ENCODE results near the gene COL9A1. TPM values are rescaled to one million over a fixed set of nuclear protein-coding genes. Genes with fewer than 3 reads are reported as not detected.

Gene COL9A1
- total and polyA plus RNA-seq, 2 of the 8 experiments (the other 6 are each of a cell fraction or from before 2014, with no cell fraction given) = 7.9 to 18.1 TPM

- H3K23ac ChIP-seq (ENCODE audit: insufficient read length) = no peak overlapping the region
- H2BK5ac ChIP-seq (ENCODE audit: low read depth, low read length) = no peak overlapping the region
- DNase-seq (ENCODE audit: low read depth in 1 of 2, low spot score in 2 of 2) (no peak), FAIRE-seq (no peak)
- no peaks in the 10 kb centered on the region for H3K79me2 ChIP-seq (ENCODE audit: control insufficient read depth in 1 of 2, insufficient read depth in 2 of 2, low read length in 2 of 2)
- H4K20me1 ChIP-seq (replicated peaks in 1 of 2; ENCODE audit: control insufficient read depth in 1 of 2, insufficient read depth in 2 of 2, low read length in 2 of 2) = no peaks in the 10 kb centered on the region
- H4K8ac ChIP-seq (ENCODE audit: extremely low read depth, insufficient read depth, low read length) = no peak overlapping the region
- no peak overlapping the region for H3K4ac ChIP-seq (replicated peaks; ENCODE audit: insufficient read length, low read depth, low read length)
- no peak overlapping the region for H2AK5ac ChIP-seq (ENCODE audit: low read depth, low read length)
- no peak overlapping the region for H4K91ac ChIP-seq (replicated peaks; ENCODE audit: insufficient read length, low read length)
- H2AFZ ChIP-seq (ENCODE audit: low read length) = no peak overlapping the region
- H3K27me3 ChIP-seq (replicated peaks in 1 of 4; ENCODE audit: control insufficient read depth in 3 of 4, extremely low read depth in 1 of 4, insufficient read depth in 3 of 4, low read length in 3 of 4) = no peaks in the 10 kb centered on the region
- H3K56ac ChIP-seq (replicated peaks; ENCODE audit: insufficient read length, low read depth, low read length) = no peak overlapping the region
- no peak overlapping the region for H3K4me2 ChIP-seq (ENCODE audit: insufficient read depth in 1 of 2, low read depth in 2 of 2, low read length in 2 of 2)
- no peak overlapping the region for H2BK20ac ChIP-seq (ENCODE audit: low read length)
- H2BK120ac ChIP-seq (replicated peaks; ENCODE audit: low read depth, low read length) = no peak overlapping the region
- ChIA-PET CTCF (ENCODE audit: partially characterized antibody) (interaction anchor here (1.3 kb wide), 1 partner anchor 11 kb away, joined by 3 read pairs; no protein-coding TSS in a partner anchor), POLR2A (ENCODE audit: partially characterized antibody) (interaction anchor here (1.1 kb wide), 1 partner anchor 329 kb away, joined by 3 read pairs; no protein-coding TSS in a partner anchor)
- H2BK12ac ChIP-seq (ENCODE audit: low read depth, low read length) = no peak overlapping the region
- H3K18ac ChIP-seq (ENCODE audit: extremely low read depth, low read length) = no peak overlapping the region
- no peak overlapping the region for H3K27ac ChIP-seq (ENCODE audit: low read depth, low read length)
- H3K14ac ChIP-seq (ENCODE audit: insufficient read length) = no peak overlapping the region
- no peak overlapping the region for H3K4me3 ChIP-seq (ENCODE audit: extremely low read depth in 1 of 4, insufficient read depth in 2 of 4, low read depth in 3 of 4, low read length in 4 of 4)
- H3K23me2 ChIP-seq (ENCODE audit: low read depth, low read length) = peaks cover 2% of the 10 kb centered on the region; the same call in 1 of the 2 replicates
- no peak overlapping the region for H2BK15ac ChIP-seq (ENCODE audit: low read length)
- no peaks in the 10 kb centered on the region; a peak in 1 of 4 replicates for H3K9me3 ChIP-seq (ENCODE audit: insufficient read depth in 2 of 2, low read depth in 1 of 2, low read length in 1 of 2)
- H3K79me1 ChIP-seq (ENCODE audit: low read depth, low read length) = no peaks in the 10 kb centered on the region
- no peaks in the 10 kb centered on the region for H3K4me1 ChIP-seq (replicated peaks in 1 of 4; ENCODE audit: control insufficient read depth in 3 of 4, insufficient read depth in 4 of 4, low read length in 3 of 4)
- H3K9ac ChIP-seq (replicated peaks in 1 of 4; ENCODE audit: extremely low read depth in 1 of 4, low read depth in 3 of 4, low read length in 3 of 4) = no peak overlapping the region
- 82% methylated on average over 3 of the region's 3 CpGs; no CpG with 5 or more reads in 1 of the 2 experiments for WGBS, 2 experiments (ENCODE audit: extremely low coverage in 1 of 2, insufficient coverage in 1 of 2, insufficient read length in 1 of 2, insufficient replicate concordance in 2 of 2, low coverage in 1 of 2, low lambda C conversion rate in 2 of 2, missing lambda C conversion rate in 1 of 2)
- no peak overlapping the region for H4K5ac ChIP-seq (ENCODE audit: insufficient read length, low read depth, low read length)
- H3K36me3 ChIP-seq (ENCODE audit: control insufficient read depth in 2 of 4, insufficient read depth in 4 of 4, low read length in 3 of 4) = no peaks in the 10 kb centered on the region
- TF ChIP-seq HDAC6 (IDR thresholded peaks at IDR 0.05; ENCODE audit: low read depth, low read length) = no peak
- no peak for TF ChIP-seq POU5F1 (IDR thresholded peaks at IDR 0.05; ENCODE audit: low read depth, low read length)
- TF ChIP-seq SP1 (IDR thresholded peaks at IDR 0.05; ENCODE audit: low read depth, low read length) = no peak
- no peak for TF ChIP-seq EGR1 (IDR thresholded peaks at IDR 0.05; ENCODE audit: borderline replicate concordance, low read depth, low read length)
- TF ChIP-seq NRF1 (IDR thresholded peaks at IDR 0.05; ENCODE audit: low read depth, low read length) = no peak
- no peak for TF ChIP-seq CREB1 (IDR thresholded peaks at IDR 0.05)
- TF ChIP-seq TCF12 (IDR thresholded peaks at IDR 0.05; ENCODE audit: low read depth, low read length) = no peak
- no peak for TF ChIP-seq MAX (IDR thresholded peaks at IDR 0.05)
- no peak for TF ChIP-seq SUZ12 (IDR thresholded peaks at IDR 0.05; ENCODE audit: low read length)
- TF ChIP-seq SRF (IDR thresholded peaks at IDR 0.05; ENCODE audit: low read depth, low read length) = no peak
- no peak for TF ChIP-seq CEBPB (IDR thresholded peaks at IDR 0.05; ENCODE audit: low read depth, low read length)
- no peak for TF ChIP-seq ASH2L (IDR thresholded peaks at IDR 0.05; ENCODE audit: low read length)
- no peak for TF ChIP-seq ATF3 (IDR thresholded peaks at IDR 0.05; ENCODE audit: insufficient read depth, low read depth, low read length)
- TF ChIP-seq KDM5A (IDR thresholded peaks at IDR 0.05; ENCODE audit: low read length) = no peak
Measured at GRCh38 chr6:70176842-70177550, 125.9 kb downstream of the COL9A1 start.
